DND-41 (cell line): Measurements from ENCODE around the gene TTLL5.

Source experiments
- ATAC-seq: fragments of 200-7000 bp; cut with Tn5 transposase; 3 replicates; pipeline ENCODE4 v1.9.1; 2021; ENCODE audit warnings: low read depth; ENCODE audit not compliant: insufficient read depth
- DNase-seq: peaks from one replicate; pipeline ENCODE4 v3.0.0-alpha.2; 2020
- H2AFZ ChIP-seq: 2 replicates; pipeline ENCODE4 v1.6.0; 2012; ENCODE audit warnings: low read depth, low read length
- H3K27ac ChIP-seq: 2 replicates; pipeline ENCODE4 v1.5.1; 2012; ENCODE audit warnings: low read length, inconsistent platforms
- H3K27me3 ChIP-seq: fragments of 200-600 bp; sonication (generic); 2 replicates; pipeline ENCODE4 v1.6.0; 2012; ENCODE audit warnings: low read length, mild to moderate bottlenecking, inconsistent platforms; ENCODE audit not compliant: insufficient read depth, poor library complexity
- H3K36me3 ChIP-seq: 2 replicates; pipeline ENCODE4 v1.5.1; 2012; ENCODE audit warnings: low read length, inconsistent platforms; ENCODE audit not compliant: insufficient read depth
- H3K4me1 ChIP-seq: 2 replicates; pipeline ENCODE4 v1.5.1; 2012; ENCODE audit warnings: mild to moderate bottlenecking, low read length; ENCODE audit not compliant: insufficient read depth
- H3K4me2 ChIP-seq: 2 replicates; pipeline ENCODE4 v1.6.0; 2012; ENCODE audit warnings: mild to moderate bottlenecking, moderate library complexity, low read length, inconsistent platforms; ENCODE audit not compliant: insufficient read depth
- H3K4me3 ChIP-seq, 2 experiments: fragments of 200-600 bp in 1 of 2; shearing (Covaris generic) in 1 of 2; 2 replicates each; pipeline ENCODE4 v1.5.1; 2012 to 2016; ENCODE audit warnings: inconsistent platforms in 2 of 2, low read length in 2 of 2, mild to moderate bottlenecking in 2 of 2, low read depth in 1 of 2, moderate library complexity in 1 of 2
- H3K79me2 ChIP-seq: 2 replicates; pipeline ENCODE4 v1.6.0; 2012; ENCODE audit warnings: low read length, inconsistent platforms; ENCODE audit not compliant: insufficient read depth
- H3K9ac ChIP-seq: 2 replicates; pipeline ENCODE4 v1.6.0; 2012; ENCODE audit warnings: low read depth, mild to moderate bottlenecking, inconsistent platforms, low read length, moderate library complexity
- H3K9me3 ChIP-seq: 2 replicates; pipeline ENCODE4 v1.5.1; 2012; ENCODE audit warnings: low read length, moderate library complexity, mild to moderate bottlenecking, inconsistent platforms; ENCODE audit not compliant: insufficient read depth, severe bottlenecking
- H4K20me1 ChIP-seq: 2 replicates; pipeline ENCODE4 v1.6.0; 2012; ENCODE audit warnings: low read length; ENCODE audit not compliant: insufficient read depth
- EZH2 ChIP-seq: IDR thresholded peaks from 3 replicates; pipeline ENCODE4 v1.6.1; 2012; ENCODE audit warnings: borderline replicate concordance, low read depth, mild to moderate bottlenecking, moderate library complexity, low read length, inconsistent platforms; ENCODE audit not compliant: severe bottlenecking
- TF ChIP-seq, protein P1 (sequence below): IDR thresholded peaks from 2 replicates; pipeline ENCODE4 v1.5.1; 2012; ENCODE audit warnings: borderline replicate concordance, low read length, moderate library complexity, mild to moderate bottlenecking; ENCODE audit not compliant: poor library complexity, severe bottlenecking; ENCODE audit errors: extremely low read depth

Gene TTLL5

GRCh38 chr14:75877292-75877691 lies 216.2 kb downstream of the TTLL5 start:
- no peak overlapping the region for H3K27ac ChIP-seq

DNA sequence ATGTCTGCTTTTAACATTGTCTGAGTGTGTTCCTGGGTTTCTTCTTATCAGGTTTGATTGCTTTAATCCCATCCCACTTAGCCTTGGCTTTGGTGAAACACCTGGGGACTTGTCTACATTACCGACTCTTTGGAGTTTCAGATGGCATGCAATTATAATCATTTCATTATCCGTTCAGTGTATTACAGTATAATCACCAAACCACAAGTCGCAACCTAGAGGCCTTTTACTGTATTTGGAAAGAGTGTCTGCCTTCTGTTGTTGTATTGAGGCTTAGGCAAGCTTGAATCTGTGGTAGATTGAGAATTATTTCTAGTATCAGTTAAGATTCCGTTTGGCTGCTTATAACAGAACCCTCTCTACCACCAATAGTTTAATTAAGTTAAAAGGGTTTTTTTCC lies 216.8 kb downstream of the TTLL5 start:
- H2AFZ ChIP-seq = no peak overlapping the region
- no peaks in the 10 kb centered on the region for H3K27me3 ChIP-seq
- H3K9me3 ChIP-seq = no peaks in the 10 kb centered on the region
- H3K9ac ChIP-seq = no peak overlapping the region
- no peaks in the 10 kb centered on the region for H4K20me1 ChIP-seq
- no peaks in the 10 kb centered on the region for H3K79me2 ChIP-seq
- ATAC-seq (no peak), DNase-seq (no peak)
- no peak overlapping the region for H3K27ac ChIP-seq
- H3K4me1 ChIP-seq = no peaks in the 10 kb centered on the region
- H3K4me3 ChIP-seq = no peak overlapping the region
- no peak for TF ChIP-seq EZH2
- TF ChIP-seq, protein P1, sequence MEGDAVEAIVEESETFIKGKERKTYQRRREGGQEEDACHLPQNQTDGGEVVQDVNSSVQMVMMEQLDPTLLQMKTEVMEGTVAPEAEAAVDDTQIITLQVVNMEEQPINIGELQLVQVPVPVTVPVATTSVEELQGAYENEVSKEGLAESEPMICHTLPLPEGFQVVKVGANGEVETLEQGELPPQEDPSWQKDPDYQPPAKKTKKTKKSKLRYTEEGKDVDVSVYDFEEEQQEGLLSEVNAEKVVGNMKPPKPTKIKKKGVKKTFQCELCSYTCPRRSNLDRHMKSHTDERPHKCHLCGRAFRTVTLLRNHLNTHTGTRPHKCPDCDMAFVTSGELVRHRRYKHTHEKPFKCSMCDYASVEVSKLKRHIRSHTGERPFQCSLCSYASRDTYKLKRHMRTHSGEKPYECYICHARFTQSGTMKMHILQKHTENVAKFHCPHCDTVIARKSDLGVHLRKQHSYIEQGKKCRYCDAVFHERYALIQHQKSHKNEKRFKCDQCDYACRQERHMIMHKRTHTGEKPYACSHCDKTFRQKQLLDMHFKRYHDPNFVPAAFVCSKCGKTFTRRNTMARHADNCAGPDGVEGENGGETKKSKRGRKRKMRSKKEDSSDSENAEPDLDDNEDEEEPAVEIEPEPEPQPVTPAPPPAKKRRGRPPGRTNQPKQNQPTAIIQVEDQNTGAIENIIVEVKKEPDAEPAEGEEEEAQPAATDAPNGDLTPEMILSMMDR = no peak
- H3K4me2 ChIP-seq = no peak overlapping the region
- H3K36me3 ChIP-seq = peaks cover 6% of the 10 kb centered on the region; the same call in 1 of the 2 replicates

More at GRCh38 chr14:75877292-75877691, 216.2 kb downstream of the TTLL5 start:
- TF ChIP-seq EZH2 = no peak
- TF ChIP-seq, protein P1 = no peak
- DNase-seq (peak; percentile 17), ATAC-seq (peak; percentile 77)
- Histone ChIP-seq H4K20me1 (no peaks in the 10 kb centered on the region), H3K9ac (no peak overlapping the region), H3K9me3 (no peaks in the 10 kb centered on the region), H3K4me2 (no peak overlapping the region), H3K36me3 (peaks cover 3% of the 10 kb centered on the region; the same call in 1 of the 2 replicates), H3K27me3 (no peaks in the 10 kb centered on the region), H3K4me3 (no peak overlapping the region), H3K4me1 (no peaks in the 10 kb centered on the region), H2AFZ (no peak overlapping the region), H3K79me2 (no peaks in the 10 kb centered on the region)

- ATAC-seq = no peak
- no peak overlapping the region for H3K9ac ChIP-seq
- no peak overlapping the region for H2AFZ ChIP-seq
- no peak for DNase-seq
- H3K9me3 ChIP-seq = no peaks in the 10 kb centered on the region
- peaks cover 14% of the 10 kb centered on the region; the same call in 1 of the 2 replicates for H3K36me3 ChIP-seq
- no peaks in the 10 kb centered on the region for H3K4me1 ChIP-seq
- no peaks in the 10 kb centered on the region for H3K27me3 ChIP-seq
- H4K20me1 ChIP-seq = no peaks in the 10 kb centered on the region
- no peaks in the 10 kb centered on the region for H3K79me2 ChIP-seq
- H3K4me3 ChIP-seq = no peak overlapping the region
- H3K27ac ChIP-seq = no peak overlapping the region
- no peak for TF ChIP-seq EZH2
- TF ChIP-seq, protein P1 = no peak
- no peak overlapping the region for H3K4me2 ChIP-seq
Observed at GRCh38 chr14:75879031-75879430, 218.0 kb downstream of the TTLL5 start.

DNA sequence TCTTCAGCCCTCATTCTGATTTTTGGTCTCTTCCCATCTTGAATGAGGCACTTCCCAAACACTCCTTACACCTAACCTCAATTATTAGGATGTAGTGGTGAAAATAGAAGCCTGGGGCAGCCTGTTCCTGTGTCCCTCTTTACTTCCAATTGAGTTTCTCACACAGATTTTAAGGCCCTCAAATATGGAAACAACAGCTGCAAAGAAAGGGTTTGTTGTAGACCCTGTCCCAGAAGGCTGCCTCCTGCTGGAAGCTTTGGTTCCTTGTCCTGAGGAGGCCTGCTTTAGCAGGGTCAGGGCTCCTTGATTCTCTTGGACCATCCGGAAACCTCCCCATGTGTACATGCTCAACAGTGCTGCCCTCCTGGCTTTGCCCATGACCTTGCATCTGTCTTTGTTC lies 219.5 kb downstream of the TTLL5 start:
- Histone ChIP-seq H3K9ac (no peak overlapping the region), H3K4me3 (no peak overlapping the region), H3K4me1 (no peaks in the 10 kb centered on the region), H3K4me2 (no peak overlapping the region), H3K36me3 (peaks cover 17% of the 10 kb centered on the region; the same call in 1 of the 2 replicates), H4K20me1 (no peaks in the 10 kb centered on the region), H3K79me2 (no peaks in the 10 kb centered on the region), H3K27me3 (no peaks in the 10 kb centered on the region), H2AFZ (no peak overlapping the region), H3K27ac (no peak overlapping the region), H3K9me3 (no peaks in the 10 kb centered on the region)
- ATAC-seq (no peak), DNase-seq (no peak)
- TF ChIP-seq, protein P1 = peak; percentile 17
- no peak for TF ChIP-seq EZH2
